Osteocyte (in vitro differentiated cells): ENCODE data around the gene MYMK. TPM values are rescaled to one million over a fixed set of nuclear protein-coding genes. Genes with fewer than 3 reads are reported as not detected.
"Not testable (repeated sequence)": the region's sequence is repeated elsewhere in the genome, so short reads cannot be mapped to it uniquely, and the experiment has no call there.

ENCODE experiments used
- DNase-seq: peaks from one replicate; pipeline ENCODE4 v3.0.0; 2021; ENCODE audit warnings: mixed read lengths; ENCODE audit not compliant: unreplicated experiment; ENCODE audit errors: extremely low spot score
- H3K27ac Mint-ChIP-seq: one replicate; pipeline ENCODE4 v1.8.0; 2021; ENCODE audit warnings: mild to moderate bottlenecking, mixed read lengths; ENCODE audit not compliant: unreplicated experiment
- H3K27me3 Mint-ChIP-seq: one replicate; pipeline ENCODE4 v1.8.0; 2021; ENCODE audit warnings: mixed read lengths; ENCODE audit not compliant: unreplicated experiment
- H3K36me3 Mint-ChIP-seq: one replicate; pipeline ENCODE4 v1.8.0; 2021; ENCODE audit warnings: mixed read lengths; ENCODE audit not compliant: unreplicated experiment
- H3K4me1 Mint-ChIP-seq: one replicate; pipeline ENCODE4 v1.8.0; 2021; ENCODE audit warnings: mixed read lengths; ENCODE audit not compliant: unreplicated experiment
- H3K4me3 Mint-ChIP-seq: one replicate; pipeline ENCODE4 v1.8.0; 2021; ENCODE audit warnings: mild to moderate bottlenecking, moderate library complexity, mixed read lengths; ENCODE audit not compliant: unreplicated experiment
- H3K9me3 Mint-ChIP-seq: one replicate; pipeline ENCODE4 v1.8.0; 2021; ENCODE audit warnings: mixed read lengths; ENCODE audit not compliant: unreplicated experiment
- CTCF ChIP-seq: fragments of 200-600 bp; sonication (generic); IDR thresholded peaks from 2 replicates; pipeline ENCODE4 v1.5.0; 2021; ENCODE audit warnings: antibody characterized with exemption, mild to moderate bottlenecking, moderate library complexity
- total RNA-seq: library from RNA; stranded (reverse); gene quantifications from 2 replicates; pipeline ENCODE4 v1.2.1, GENCODE V29; 2021

MYMK gene
- total RNA-seq, 1 donor from 2014 or later, result not detected

- Mint-ChIP-seq H3K27me3 (peaks cover 19% of the 10 kb centered on the region), H3K36me3 (no peaks in the 10 kb centered on the region), H3K4me1 (peaks cover 12% of the 10 kb centered on the region), H3K4me3 (no peak overlapping the region), H3K27ac (no peak overlapping the region), H3K9me3 (no peaks in the 10 kb centered on the region)
- no peak for TF ChIP-seq CTCF
- DNase-seq, result no peak
Observed at GRCh38 chr9:133566817-133567216, 42.1 kb upstream of the MYMK start.

DNA sequence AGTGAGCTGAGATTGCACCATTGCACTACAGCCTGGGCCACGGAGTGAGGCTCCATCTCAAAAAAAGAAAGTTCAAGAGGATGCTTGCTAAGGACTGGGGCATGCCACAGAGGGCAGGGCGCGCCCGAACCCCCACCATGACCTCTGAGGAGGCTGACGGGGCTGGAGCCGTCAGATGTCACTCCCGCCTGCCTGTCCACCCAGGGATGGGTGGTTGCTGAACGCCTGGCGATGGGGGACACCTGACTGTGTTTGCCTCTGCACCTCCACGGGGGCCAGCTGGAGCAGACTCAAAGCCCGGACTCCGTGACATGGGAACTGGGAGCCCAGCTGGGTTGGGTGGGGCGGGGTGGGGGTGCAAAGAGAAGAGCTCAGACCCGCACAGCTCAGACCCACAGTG is 41.6 kb upstream of the MYMK start:
- H3K27ac Mint-ChIP-seq, result no peak overlapping the region
- H3K4me1 Mint-ChIP-seq, result peaks cover 12% of the 10 kb centered on the region
- H3K9me3 Mint-ChIP-seq, result no peaks in the 10 kb centered on the region
- TF ChIP-seq CTCF, result no peak
- no peak for DNase-seq
- no peaks in the 10 kb centered on the region for H3K36me3 Mint-ChIP-seq
- no peak overlapping the region for H3K4me3 Mint-ChIP-seq
- H3K27me3 Mint-ChIP-seq, result peaks cover 19% of the 10 kb centered on the region

GRCh38 chr9:133564451-133565116 is 39.8 kb upstream of the MYMK start:
- Mint-ChIP-seq H3K4me1 (peaks cover 9% of the 10 kb centered on the region), H3K27me3 (peaks cover 9% of the 10 kb centered on the region), H3K36me3 (no peaks in the 10 kb centered on the region), H3K4me3 (no peak overlapping the region), H3K27ac (no peak overlapping the region), H3K9me3 (no peaks in the 10 kb centered on the region)
- no peak for DNase-seq
- TF ChIP-seq CTCF, result no peak

DNA sequence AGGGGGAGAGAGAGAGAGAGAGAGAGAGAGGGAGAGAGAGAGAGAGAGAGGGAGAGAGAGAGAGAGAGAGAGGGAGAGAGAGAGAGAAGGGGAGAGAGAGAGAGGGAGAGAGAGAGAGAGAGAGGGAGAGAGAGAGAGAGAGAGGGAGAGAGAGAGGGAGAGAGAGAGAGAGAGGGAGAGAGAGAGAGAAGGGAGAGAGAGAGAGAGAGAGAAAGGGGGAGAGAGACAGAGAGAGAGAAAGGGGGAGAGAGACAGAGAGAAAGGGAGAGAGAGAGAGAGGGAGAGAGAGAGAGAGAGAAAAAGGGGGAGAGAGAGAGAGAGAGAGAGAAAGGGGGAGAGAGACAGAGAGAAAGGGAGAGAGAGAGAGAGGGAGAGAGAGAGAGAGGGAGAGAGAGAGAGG is 39.1 kb upstream of the MYMK start:
- not testable (repeated sequence) for H3K4me3 Mint-ChIP-seq, H3K36me3 Mint-ChIP-seq, DNase-seq, H3K9me3 Mint-ChIP-seq, H3K27me3 Mint-ChIP-seq, H3K27ac Mint-ChIP-seq
- H3K4me1 Mint-ChIP-seq, result peaks cover 12% of the 10 kb centered on the region

DNA sequence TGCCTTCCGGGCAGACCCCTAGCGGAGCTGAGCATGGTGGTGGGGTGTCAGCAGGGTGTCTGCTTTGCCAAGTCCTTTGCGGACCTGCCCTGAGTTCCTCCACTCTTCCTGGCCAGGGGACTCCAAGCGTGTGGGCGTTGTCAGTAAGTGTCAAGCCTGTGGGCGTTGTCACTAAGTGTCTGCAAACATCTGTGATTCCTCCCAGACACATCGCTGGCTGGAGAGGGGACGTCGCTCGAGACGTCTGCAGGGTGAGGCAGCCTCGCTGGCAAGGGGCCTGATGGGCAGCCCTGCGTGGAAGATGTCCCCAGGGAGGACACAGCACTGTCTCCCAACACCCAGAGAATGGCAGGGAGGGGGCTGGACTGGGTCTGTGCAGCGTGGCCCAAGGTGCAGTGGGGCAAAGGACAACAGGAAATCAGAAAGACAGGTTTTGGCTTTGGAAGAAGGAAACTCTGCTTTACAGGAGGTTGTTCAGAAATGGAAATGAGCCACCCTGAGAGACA is 38.6 kb upstream of the MYMK start:
- Mint-ChIP-seq H3K36me3 (no peaks in the 10 kb centered on the region), H3K4me1 (peaks cover 16% of the 10 kb centered on the region), H3K4me3 (no peak overlapping the region), H3K27ac (no peak overlapping the region), H3K27me3 (peaks cover 6% of the 10 kb centered on the region), H3K9me3 (no peaks in the 10 kb centered on the region)
- no peak for DNase-seq
- TF ChIP-seq CTCF, result no peak
